Measurements from ENCODE around the gene GDNF. TPM values are rescaled to one million over a fixed set of nuclear protein-coding genes. Genes with fewer than 3 reads are reported as not detected.

The GDNF gene
- total RNA-seq, 3 donors from 2014 or later (not counting 1 experiment from before 2014, with no cell fraction given) = not detected

GRCh38 chr5:37806016-37806415, 33.8 kb downstream of the GDNF start:
- Mint-ChIP-seq H3K36me3 (no peaks in the 10 kb centered on the region), H3K27ac (no peak overlapping the region), H3K4me1 (no peaks in the 10 kb centered on the region), H3K4me3 (no peak overlapping the region), H3K27me3 (ENCODE audit: low read depth in 2 of 2) (peaks cover 3 to 6% of the 10 kb centered on the region in 2 donors), H3K9me3 (peaks cover 0 to 2% of the 10 kb centered on the region in 2 donors)
- Histone ChIP-seq H3K4me3 (ENCODE audit: low read length) (no peak overlapping the region), H3K36me3 (ENCODE audit: control insufficient read depth, insufficient read depth, low read length) (no peaks in the 10 kb centered on the region), H3K4me1 (ENCODE audit: control insufficient read depth, insufficient read depth, low read length) (no peaks in the 10 kb centered on the region), H3K27ac (ENCODE audit: low read length) (no peak overlapping the region), H3K9me3 (ENCODE audit: control insufficient read depth, insufficient read depth, low read length) (no peaks in the 10 kb centered on the region), H3K27me3 (ENCODE audit: control insufficient read depth, insufficient read depth, low read length) (no peaks in the 10 kb centered on the region)
- DNase-seq (no peak), ATAC-seq (no peak)
- TF ChIP-seq CTCF (IDR thresholded peaks at IDR 0.05) = no peak
- intact Hi-C loops (cut with micrococcal nuclease) = no loop called here
- 94% methylated on average over 12 of the region's 12 CpGs for WGBS (ENCODE audit: insufficient coverage)

GRCh38 chr5:37804401-37804800, 35.4 kb downstream of the GDNF start:
- Histone ChIP-seq H3K4me3 (ENCODE audit: low read length) (no peak overlapping the region), H3K4me1 (ENCODE audit: control insufficient read depth, insufficient read depth, low read length) (no peaks in the 10 kb centered on the region), H3K9me3 (ENCODE audit: control insufficient read depth, insufficient read depth, low read length) (no peaks in the 10 kb centered on the region), H3K36me3 (ENCODE audit: control insufficient read depth, insufficient read depth, low read length) (no peaks in the 10 kb centered on the region), H3K27ac (ENCODE audit: low read length) (no peak overlapping the region), H3K27me3 (ENCODE audit: control insufficient read depth, insufficient read depth, low read length) (no peaks in the 10 kb centered on the region)
- WGBS (ENCODE audit: insufficient coverage) = 95% methylated on average over 2 of the region's 2 CpGs
- Mint-ChIP-seq H3K36me3 (no peaks in the 10 kb centered on the region), H3K4me1 (no peaks in the 10 kb centered on the region), H3K4me3 (no peak overlapping the region), H3K9me3 (peaks cover 0 to 5% of the 10 kb centered on the region in 2 donors), H3K27ac (no peak overlapping the region), H3K27me3 (ENCODE audit: low read depth in 2 of 2) (peaks cover 3 to 6% of the 10 kb centered on the region in 2 donors)
- no peak for ATAC-seq
- no peak for TF ChIP-seq CTCF (IDR thresholded peaks at IDR 0.05)
- intact Hi-C loops (cut with micrococcal nuclease) = no loop called here
- DNase-seq = no peak

GRCh38 chr5:37803487-37803886, 36.4 kb downstream of the GDNF start:
- intact Hi-C loops (cut with micrococcal nuclease) = no loop called here
- H3K27ac Mint-ChIP-seq = no peak overlapping the region
- no peak for ATAC-seq
- no peaks in the 10 kb centered on the region for H3K4me1 Mint-ChIP-seq
- no peak for TF ChIP-seq CTCF (IDR thresholded peaks at IDR 0.05)
- no peak overlapping the region for H3K4me3 Mint-ChIP-seq
- H3K4me1 ChIP-seq (ENCODE audit: control insufficient read depth, insufficient read depth, low read length) = no peaks in the 10 kb centered on the region
- no peaks in the 10 kb centered on the region for H3K9me3 ChIP-seq (ENCODE audit: control insufficient read depth, insufficient read depth, low read length)
- no peak overlapping the region for H3K27ac ChIP-seq (ENCODE audit: low read length)
- 58% methylated on average over 1 of the region's 1 CpG for WGBS (ENCODE audit: insufficient coverage)
- H3K36me3 Mint-ChIP-seq = no peaks in the 10 kb centered on the region
- H3K9me3 Mint-ChIP-seq = peaks cover 0 to 5% of the 10 kb centered on the region in 2 donors
- no peaks in the 10 kb centered on the region for H3K27me3 ChIP-seq (ENCODE audit: control insufficient read depth, insufficient read depth, low read length)
- no peaks in the 10 kb centered on the region for H3K36me3 ChIP-seq (ENCODE audit: control insufficient read depth, insufficient read depth, low read length)
- H3K4me3 ChIP-seq (ENCODE audit: low read length) = no peak overlapping the region
- DNase-seq = no peak
- H3K27me3 Mint-ChIP-seq (ENCODE audit: low read depth in 2 of 2) = peaks cover 3 to 6% of the 10 kb centered on the region in 2 donors

GRCh38 chr5:37801521-37801920, 38.3 kb downstream of the GDNF start:
- Mint-ChIP-seq H3K27me3 (ENCODE audit: low read depth in 2 of 2) (peaks cover 3 to 6% of the 10 kb centered on the region in 2 donors), H3K9me3 (peaks cover 0 to 5% of the 10 kb centered on the region in 2 donors), H3K27ac (no peak overlapping the region), H3K36me3 (no peaks in the 10 kb centered on the region), H3K4me1 (no peaks in the 10 kb centered on the region), H3K4me3 (no peak overlapping the region)
- no peaks in the 10 kb centered on the region for H3K4me1 ChIP-seq (ENCODE audit: control insufficient read depth, insufficient read depth, low read length)
- no peak overlapping the region for H3K27ac ChIP-seq (ENCODE audit: low read length)
- intact Hi-C loops (cut with micrococcal nuclease) = no loop called here
- no peak for DNase-seq
- no peaks in the 10 kb centered on the region for H3K9me3 ChIP-seq (ENCODE audit: control insufficient read depth, insufficient read depth, low read length)
- no peak for TF ChIP-seq CTCF (IDR thresholded peaks at IDR 0.05)
- no peak for ATAC-seq
- H3K27me3 ChIP-seq (ENCODE audit: control insufficient read depth, insufficient read depth, low read length) = no peaks in the 10 kb centered on the region
- no peaks in the 10 kb centered on the region for H3K36me3 ChIP-seq (ENCODE audit: control insufficient read depth, insufficient read depth, low read length)
- WGBS (ENCODE audit: insufficient coverage) = 90% methylated on average over 2 of the region's 2 CpGs
- H3K4me3 ChIP-seq (ENCODE audit: low read length) = no peak overlapping the region
